Coronary artery (tissue), 2 donors: ENCODE data around the gene CD200R1.

Experiments
- DNase-seq: peaks from one replicate; pipeline ENCODE4 v3.0.0-alpha.2; 2017; ENCODE audit warnings: low spot score
- H3K27ac ChIP-seq, 2 donors: fragments of 200-600 bp; sonication (generic); one replicate each; pipeline ENCODE4 v1.5.1; 2016 to 2019
- H3K4me3 ChIP-seq: fragments of 200-600 bp; sonication (generic); 2 replicates; pipeline ENCODE4 v1.5.1; 2016; ENCODE audit warnings: mild to moderate bottlenecking, moderate library complexity
- TF ChIP-seq, protein P1 (sequence below): fragments of 200-600 bp; sonication (generic); IDR thresholded peaks from one replicate; pipeline ENCODE4 v1.5.1; 2019; ENCODE audit warnings: antibody characterized with exemption

The CD200R1 gene

DNA sequence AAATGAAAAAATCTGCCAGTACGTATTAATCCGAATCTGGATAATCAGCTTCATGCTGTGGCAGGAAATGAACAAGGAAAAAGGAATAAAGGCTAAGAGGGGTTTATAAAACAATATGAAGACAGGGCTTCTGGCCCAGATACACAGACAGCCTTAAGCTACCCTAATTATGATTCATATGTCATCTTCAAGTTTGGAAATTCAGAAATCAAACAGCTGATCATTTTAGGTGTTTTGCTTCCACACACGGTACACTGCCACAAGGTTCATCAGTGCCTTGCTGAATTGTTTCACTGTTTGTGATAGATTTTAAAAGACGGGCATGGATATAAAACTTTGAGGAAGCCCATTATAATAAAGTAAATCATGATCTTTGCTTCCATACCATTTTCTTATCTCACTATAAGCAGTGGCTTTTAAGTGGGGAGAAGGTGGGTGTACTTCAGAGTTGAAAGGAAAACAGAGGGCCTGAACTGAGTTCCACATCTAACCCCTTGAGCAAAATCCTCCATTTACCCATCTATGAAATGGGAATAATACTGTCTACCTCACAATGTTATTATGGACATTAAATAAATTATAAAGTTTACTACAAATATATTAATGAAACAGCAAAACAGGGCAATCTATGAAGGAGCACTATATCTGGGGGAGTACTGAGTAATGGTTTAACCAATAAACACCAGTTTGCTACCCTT lies 31.6 kb upstream of the CD200R1 start:
- TF ChIP-seq, protein P1, sequence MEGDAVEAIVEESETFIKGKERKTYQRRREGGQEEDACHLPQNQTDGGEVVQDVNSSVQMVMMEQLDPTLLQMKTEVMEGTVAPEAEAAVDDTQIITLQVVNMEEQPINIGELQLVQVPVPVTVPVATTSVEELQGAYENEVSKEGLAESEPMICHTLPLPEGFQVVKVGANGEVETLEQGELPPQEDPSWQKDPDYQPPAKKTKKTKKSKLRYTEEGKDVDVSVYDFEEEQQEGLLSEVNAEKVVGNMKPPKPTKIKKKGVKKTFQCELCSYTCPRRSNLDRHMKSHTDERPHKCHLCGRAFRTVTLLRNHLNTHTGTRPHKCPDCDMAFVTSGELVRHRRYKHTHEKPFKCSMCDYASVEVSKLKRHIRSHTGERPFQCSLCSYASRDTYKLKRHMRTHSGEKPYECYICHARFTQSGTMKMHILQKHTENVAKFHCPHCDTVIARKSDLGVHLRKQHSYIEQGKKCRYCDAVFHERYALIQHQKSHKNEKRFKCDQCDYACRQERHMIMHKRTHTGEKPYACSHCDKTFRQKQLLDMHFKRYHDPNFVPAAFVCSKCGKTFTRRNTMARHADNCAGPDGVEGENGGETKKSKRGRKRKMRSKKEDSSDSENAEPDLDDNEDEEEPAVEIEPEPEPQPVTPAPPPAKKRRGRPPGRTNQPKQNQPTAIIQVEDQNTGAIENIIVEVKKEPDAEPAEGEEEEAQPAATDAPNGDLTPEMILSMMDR = no peak

DNA sequence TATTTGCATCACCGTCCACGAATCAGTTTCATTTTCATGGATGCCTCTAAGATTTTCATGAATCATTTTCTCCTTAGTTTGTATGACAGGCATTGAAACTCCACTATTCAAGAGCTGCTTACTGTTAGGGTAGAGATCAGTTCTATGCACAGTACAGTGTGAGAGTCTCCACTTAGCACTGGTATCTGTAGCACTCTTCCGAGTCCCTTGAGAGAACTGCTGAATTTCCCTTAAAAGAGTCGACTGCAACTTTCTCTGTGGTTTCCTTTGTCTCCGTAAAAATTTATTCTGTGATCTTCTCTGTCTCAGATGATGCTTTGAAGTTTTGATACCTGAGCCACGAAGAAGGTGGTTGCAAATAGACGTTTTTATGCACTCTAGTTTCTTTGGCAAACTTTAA lies 30.7 kb upstream of the CD200R1 start:
- DNase-seq = no peak
- TF ChIP-seq, protein P1 = no peak
- Histone ChIP-seq H3K4me3 (no peak overlapping the region), H3K27ac (no peak overlapping the region)

More for the DNA sequence above, 31.6 kb upstream of the CD200R1 start:
- DNase-seq = no peak
- Histone ChIP-seq H3K27ac (no peak overlapping the region), H3K4me3 (no peak overlapping the region)

DNA sequence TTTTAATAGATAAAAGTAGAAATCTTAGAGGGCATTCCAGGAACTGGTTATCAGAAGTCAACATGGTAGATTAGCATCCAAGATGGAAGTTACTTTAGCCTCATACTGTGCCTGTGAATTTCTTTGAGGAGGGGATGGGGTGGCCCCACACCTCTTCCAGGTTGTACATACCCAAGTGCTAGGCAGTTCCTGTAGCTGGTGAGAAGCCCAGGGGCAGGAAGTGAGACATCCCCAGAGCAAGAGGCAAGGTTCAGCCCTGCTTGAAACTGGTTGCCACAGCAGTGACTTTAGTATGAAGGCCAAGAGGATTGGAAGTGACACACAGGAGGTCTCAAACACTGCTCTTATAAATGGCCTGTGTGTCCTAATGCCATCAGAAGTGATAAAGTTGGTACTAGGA lies 27.8 kb upstream of the CD200R1 start:
- TF ChIP-seq, protein P1 = no peak
- no peak overlapping the region for H3K27ac ChIP-seq
- H3K4me3 ChIP-seq = no peak overlapping the region
- DNase-seq = no peak

DNA sequence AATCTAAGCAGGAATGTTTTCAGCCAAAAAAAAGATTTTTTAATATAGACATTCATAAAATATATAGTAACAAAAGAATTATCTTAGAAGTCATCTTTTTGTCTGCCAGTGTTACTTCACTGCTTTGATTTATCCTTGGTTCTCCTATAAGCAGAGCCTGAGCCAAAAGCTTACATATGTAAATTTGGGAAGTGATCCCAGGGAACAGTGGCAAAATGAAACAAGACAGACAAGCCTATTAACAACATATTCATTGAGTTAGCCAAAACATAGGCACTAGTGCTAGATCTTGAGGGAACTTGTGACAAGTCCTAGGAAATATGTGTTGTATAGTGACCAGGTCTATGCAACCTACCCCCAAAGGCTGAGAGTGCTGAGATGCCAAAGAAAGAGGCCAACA lies 27.1 kb upstream of the CD200R1 start:
- Histone ChIP-seq H3K4me3 (no peak overlapping the region), H3K27ac (no peak overlapping the region)
- DNase-seq = no peak
- TF ChIP-seq, protein P1 = no peak

DNA sequence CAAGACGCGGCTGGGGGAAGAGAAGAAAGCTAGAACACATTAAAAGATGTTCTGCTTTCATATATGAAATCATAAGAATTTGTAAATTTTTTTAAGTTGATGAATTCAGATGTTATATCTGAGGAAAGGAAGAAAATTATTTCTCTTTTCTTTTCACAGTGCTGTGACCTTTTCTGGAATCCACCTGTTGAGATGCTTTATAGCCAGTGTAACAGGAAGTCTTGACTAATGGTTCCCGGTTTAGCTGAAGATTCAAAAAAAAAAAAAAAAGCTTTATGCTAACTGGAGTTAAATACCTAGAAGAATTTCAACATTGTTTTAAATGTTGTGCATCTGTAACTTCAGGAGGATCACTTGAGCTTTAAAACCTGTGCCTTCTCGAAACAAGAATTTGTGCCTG lies 25.8 kb upstream of the CD200R1 start:
- TF ChIP-seq, protein P1 = no peak
- Histone ChIP-seq H3K27ac (no peak overlapping the region), H3K4me3 (no peak overlapping the region)
- DNase-seq = no peak

DNA sequence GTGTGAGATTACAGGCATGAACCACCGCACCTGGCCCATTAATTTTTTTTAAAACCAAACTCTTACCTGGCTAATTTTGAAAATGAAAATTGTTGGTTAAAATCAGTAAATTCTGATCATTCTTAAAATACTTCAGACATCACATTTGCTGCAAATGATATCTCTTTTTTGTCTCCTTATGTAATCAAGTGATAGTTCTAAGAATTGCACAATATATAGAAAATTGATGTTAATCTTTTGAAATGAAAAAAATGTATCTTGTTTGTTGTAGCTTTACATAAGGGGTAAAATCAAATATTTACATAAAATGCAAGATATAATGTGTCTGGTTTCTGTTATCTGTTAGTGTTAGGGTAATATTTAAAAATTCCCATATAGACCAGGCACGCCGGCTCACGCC lies 20.9 kb upstream of the CD200R1 start:
- Histone ChIP-seq H3K27ac (no peak overlapping the region), H3K4me3 (no peak overlapping the region)

More for the DNA sequence above, 20.9 kb upstream of the CD200R1 start:
- no peak for DNase-seq
- TF ChIP-seq, protein P1 = no peak
